GM11168 (cell line): ENCODE data around the gene FOXE3.
"Not testable (repeated sequence)": the region's sequence is repeated elsewhere in the genome, so short reads cannot be mapped to it uniquely, and the experiment has no call there.

Experiments
- in situ Hi-C: fragments of 300-500 bp; cut with MboI; formaldehyde crosslinking; loops from one replicate; pipeline ENCODE4 v1.12.0; 2022; ENCODE audit warnings: low sequenced_read_pairs; ENCODE audit not compliant: unreplicated experiment

The FOXE3 gene

DNA sequence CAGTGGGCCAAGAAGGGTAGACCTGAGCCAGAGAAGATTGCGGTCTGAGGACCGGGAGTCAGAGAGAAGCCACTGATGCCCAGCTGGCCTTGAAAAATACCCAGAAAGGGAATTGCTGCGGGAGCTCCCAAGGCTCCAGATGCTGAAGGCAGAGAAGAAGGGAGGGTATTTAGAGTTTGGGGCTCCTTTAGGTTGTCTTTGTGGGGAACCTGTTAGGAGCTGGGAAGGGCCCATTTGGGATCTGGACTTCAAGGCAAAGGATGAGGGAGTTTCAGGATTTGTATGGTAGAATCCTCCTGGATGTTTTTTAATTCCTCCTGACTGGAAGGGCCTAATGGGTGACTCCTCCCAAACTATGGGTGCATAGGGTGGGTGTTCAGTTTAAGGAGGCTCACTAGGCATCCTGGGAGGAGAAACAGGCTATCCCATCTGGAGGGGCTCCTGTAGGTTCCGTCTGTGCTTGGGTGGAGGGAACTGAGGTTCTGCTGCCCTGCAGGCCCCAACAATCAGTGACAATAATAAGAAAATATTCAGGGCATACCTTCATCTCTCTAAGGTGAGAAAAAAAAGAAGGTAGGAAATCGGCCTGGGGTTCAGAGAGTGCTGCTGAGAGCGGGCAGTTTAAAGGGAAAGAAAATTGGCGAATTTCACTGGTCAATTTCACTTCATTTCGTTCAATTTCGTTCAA lies 26.9 kb downstream of the FOXE3 start:
- in situ Hi-C loops = loop anchor here (10.0 kb wide), 1 partner anchor 262 kb away; no protein-coding TSS in a partner anchor

- in situ Hi-C loops = loop anchor here (10.0 kb wide), 1 partner anchor 261 kb away; no protein-coding TSS in a partner anchor
Measured at GRCh38 chr1:47443530-47444296, 27.6 kb downstream of the FOXE3 start.

DNA sequence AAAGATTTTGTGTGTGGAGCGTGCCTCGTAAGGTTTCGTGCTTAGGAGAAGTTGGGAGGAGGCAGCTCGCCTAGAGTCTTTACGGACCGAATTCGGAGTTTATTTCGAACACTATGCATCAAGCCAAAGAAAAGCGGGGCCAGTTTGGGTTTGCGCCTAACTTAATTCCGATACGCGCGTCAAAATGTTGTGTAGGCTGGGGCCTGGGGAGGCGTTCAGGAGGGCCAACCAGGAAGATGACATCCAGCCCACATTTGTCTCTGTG lies 28.1 kb downstream of the FOXE3 start:
- in situ Hi-C loops = loop anchor here (10.0 kb wide), 1 partner anchor 261 kb away; no protein-coding TSS in a partner anchor

DNA sequence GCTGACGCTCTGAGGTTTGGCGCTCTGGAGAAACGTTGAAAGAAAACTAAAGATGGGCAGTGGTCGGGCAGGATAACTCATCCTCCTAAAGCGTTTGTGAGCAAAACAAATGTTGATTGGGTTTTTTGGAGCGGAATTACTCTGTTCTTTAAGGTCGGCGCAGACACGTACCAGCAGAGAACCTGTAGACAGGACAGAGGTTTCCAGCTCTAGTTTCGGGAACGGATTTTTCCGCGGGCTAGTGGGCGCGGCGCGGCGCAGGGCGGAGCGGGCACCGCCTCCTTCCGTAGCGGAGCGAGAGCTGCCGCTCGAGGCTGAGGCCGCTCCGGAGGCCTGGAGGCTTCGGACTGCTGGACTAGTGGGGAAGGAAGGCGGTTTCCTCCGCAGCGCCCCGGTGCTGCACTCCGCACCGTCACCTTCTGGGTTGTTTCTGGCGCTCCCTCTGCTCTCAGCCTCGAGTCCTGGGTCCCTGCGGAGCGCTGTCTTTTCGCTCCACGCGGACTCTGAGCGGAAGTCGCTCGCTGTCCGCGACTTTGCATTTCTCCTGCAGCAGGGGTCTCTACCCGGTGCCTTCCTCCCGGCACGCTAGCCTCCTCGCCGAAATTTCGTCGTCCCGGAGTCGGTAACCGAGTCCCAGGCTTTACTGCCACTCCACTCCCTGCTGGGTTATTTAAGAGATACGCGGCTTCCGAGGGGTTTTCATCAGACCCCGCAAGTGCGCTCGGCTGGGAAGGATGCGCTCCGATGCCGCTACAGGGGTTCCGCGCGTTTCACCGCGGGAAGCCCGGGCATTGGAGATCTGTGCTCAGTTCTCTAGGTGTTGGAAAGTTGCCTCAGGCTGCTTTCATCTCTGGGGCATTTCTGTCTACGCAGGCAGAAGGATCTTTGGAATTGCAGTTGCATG lies 28.7 kb downstream of the FOXE3 start:
- in situ Hi-C loops = loop anchor here (10.0 kb wide), 1 partner anchor 260 kb away; no protein-coding TSS in a partner anchor

DNA sequence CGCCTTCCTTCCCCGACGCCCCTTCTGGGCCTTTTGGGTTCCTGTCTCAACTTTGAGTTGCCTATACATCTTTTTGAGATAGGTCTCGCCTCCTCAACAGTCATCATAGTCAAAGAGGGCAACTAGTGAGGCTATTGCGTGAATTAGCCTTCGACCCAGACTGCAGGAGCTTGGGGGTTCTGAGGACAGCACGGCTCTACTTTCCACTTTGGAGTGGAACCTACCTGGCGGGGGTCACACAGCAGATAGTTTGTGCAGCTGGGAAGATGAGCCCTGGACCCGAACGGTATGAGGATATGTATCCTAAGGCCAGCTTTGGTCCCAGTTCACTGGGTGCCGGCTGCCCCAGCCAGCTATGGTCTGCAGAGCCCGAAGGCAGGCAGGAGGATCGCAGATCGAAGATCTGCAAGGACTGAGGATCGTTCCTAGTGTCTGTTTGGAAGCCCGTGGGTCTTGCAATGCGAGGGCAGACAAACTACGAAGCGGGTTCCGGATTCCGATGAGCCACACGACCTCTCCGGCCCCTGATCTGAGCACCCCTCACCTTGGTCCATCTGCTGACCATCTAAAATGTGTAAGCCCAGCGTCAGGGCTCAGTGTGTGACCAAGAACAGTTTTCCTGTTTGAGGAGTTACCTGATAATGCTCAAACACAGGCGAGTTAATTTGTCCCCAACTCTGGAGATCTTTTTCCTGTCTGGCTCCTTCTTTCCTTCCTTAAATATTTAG lies 29.9 kb downstream of the FOXE3 start:
- in situ Hi-C loops = loop anchor here (10.0 kb wide), 1 partner anchor 259 kb away; no protein-coding TSS in a partner anchor

- in situ Hi-C loops = loop anchor here (10.0 kb wide), 1 partner anchor 256 kb away; no protein-coding TSS in a partner anchor
Measured at GRCh38 chr1:47448462-47449222, 32.6 kb downstream of the FOXE3 start.

DNA sequence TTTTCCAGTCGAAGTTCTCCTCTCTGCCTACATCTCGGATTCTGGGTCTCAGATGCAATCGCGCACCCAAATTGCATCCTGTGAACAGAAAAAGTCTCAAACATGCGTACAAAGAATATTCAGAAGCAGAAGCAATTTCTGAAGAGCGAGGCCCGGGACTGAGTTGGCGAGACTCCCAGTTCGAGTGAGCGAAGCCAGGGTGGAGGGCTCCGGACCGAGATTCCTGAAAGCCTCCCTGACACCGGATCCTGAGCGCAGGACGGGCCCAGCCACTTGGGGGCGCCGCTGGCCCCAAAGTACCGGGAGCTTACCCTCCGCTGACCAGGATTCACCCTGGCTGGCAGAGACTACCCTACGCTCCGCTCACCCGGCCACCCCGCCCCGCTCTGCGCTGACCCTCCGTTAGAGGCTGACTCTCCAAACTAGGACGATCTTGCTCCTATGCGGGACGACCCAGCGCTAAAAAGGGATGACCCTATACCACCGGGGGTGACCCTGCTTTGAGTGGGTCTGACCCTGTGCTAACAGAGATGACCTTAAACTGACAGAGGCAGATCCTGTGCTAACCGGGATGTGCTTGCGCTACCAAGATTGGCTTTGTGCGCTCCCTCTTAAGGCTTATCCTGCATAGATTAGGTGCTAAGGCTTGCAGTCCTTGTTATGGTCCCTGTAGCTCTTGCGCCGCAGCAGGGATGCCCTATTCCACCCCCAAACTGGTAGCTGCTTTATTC lies 33.9 kb downstream of the FOXE3 start:
- in situ Hi-C loops = loop anchor here (10.0 kb wide), 1 partner anchor 255 kb away; no protein-coding TSS in a partner anchor

DNA sequence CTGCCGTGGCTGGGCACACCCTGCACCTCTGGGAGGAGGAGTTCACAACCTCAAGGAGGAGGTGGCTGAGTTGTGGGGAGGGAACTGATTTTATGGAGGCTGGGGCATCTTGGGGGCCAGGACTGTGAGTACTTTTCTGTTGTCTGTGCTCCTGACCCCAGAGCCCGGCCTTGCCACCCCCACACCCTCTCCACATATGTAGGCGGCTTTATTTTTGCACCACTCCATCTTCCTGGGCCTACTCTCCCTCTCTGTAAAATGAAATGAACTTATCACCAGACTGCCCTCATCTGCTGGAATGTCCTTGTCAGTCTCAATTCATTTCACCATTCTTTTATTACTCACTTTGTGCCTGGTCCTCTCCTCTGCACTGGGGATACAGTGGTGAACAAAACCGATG lies 34.5 kb downstream of the FOXE3 start:
- in situ Hi-C loops = no loop called here

- in situ Hi-C loops = no loop called here
Measured at GRCh38 chr1:47452426-47452825, 36.3 kb downstream of the FOXE3 start.

GRCh38 chr1:47453910-47454309 lies 37.8 kb downstream of the FOXE3 start:
- in situ Hi-C loops = not testable (repeated sequence)

DNA sequence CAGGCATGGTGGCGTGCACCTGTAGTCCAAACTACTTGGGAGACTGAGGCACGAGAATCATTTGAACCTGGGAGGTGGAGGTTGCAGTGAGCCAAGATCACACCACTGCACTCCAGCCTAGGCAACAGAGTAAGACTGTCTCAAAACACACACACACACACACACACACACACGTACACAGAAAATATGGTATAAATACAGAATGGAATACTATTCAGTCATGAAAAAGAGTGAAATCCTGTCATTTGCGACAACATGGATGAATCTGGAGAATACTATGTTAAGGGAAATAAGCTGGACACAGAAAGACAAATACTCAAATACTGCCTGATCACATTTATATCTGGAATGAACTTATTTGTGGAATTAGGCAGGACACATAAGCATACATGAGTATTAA lies 40.2 kb downstream of the FOXE3 start:
- in situ Hi-C loops = no loop called here

GRCh38 chr1:47457547-47457946 lies 41.5 kb downstream of the FOXE3 start:
- in situ Hi-C loops = not testable (repeated sequence)

- in situ Hi-C loops = no loop called here
Measured at GRCh38 chr1:47459253-47459788, 43.2 kb downstream of the FOXE3 start.

DNA sequence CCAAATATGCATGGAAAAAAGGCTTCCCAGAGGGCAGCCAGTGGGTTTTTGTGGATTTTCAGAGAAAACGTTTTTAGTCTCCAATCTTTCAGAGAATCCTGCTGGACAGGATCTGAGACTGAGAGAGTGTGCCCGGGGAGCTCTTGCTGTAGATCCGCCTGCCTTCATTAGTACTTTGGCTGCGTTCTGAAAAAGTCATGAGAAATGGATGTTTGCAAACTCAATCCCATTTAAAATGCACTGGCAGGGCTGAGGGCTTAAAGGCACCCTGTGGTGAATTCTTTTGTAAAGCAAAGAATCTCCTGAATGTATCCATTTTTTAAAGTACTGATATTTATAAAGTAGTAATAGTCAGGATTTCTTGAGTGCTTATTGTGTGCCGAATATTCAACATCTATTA lies 44.0 kb downstream of the FOXE3 start:
- in situ Hi-C loops = no loop called here

DNA sequence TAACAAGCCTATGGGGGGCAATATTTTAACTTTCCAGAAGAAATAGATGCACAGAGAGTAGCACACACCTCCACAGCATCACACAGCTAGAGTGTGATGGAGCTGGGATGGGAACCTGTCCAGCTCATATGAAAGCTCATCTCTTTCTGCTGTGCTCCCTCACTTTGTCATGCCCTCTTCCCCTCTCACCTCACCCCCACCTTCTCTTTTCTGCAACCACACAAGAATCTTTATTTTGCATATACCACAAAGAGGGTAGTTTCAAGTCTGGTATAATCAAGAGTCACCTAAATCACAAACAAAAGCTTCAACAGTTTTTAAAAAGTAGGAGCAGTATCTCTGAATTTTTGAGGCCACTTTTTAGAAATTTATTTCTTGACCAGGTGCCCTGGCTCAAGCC lies 44.4 kb downstream of the FOXE3 start:
- in situ Hi-C loops = no loop called here

- in situ Hi-C loops = no loop called here
Measured at GRCh38 chr1:47465605-47466004, 49.5 kb downstream of the FOXE3 start.
